ENCODE measurements around the gene LRRC25. TPM values are rescaled to one million over a fixed set of nuclear protein-coding genes. Genes with fewer than 3 reads are reported as not detected.

The LRRC25 gene
- total RNA-seq, 3 donors from 2014 or later (not counting 1 experiment from before 2014, with no cell fraction given): 3.9 to 28.2 (median 12.0) TPM

GRCh38 chr19:18442941-18443340 lies 45.5 kb upstream of the LRRC25 start:
- WGBS (ENCODE audit: insufficient coverage): over 99% methylated on average over 12 of the region's 12 CpGs
- Histone ChIP-seq H3K4me1 (ENCODE audit: control insufficient read depth, insufficient read depth, low read length) (peaks cover 20% of the 10 kb centered on the region), H3K36me3 (ENCODE audit: control insufficient read depth, insufficient read depth, low read length) (peaks cover 37% of the 10 kb centered on the region), H3K4me3 (ENCODE audit: low read length) (no peak overlapping the region), H3K9me3 (ENCODE audit: control insufficient read depth, insufficient read depth, low read length) (peaks cover 8% of the 10 kb centered on the region), H3K27me3 (ENCODE audit: control insufficient read depth, insufficient read depth, low read length) (no peaks in the 10 kb centered on the region), H3K27ac (ENCODE audit: low read length) (no peak overlapping the region)
- peaks cover 15 to 42% of the 10 kb centered on the region in 2 donors for H3K4me1 Mint-ChIP-seq
- TF ChIP-seq CTCF (IDR thresholded peaks at IDR 0.05): no peak
- ATAC-seq (no peak), DNase-seq (no peak)
- intact Hi-C loops (cut with micrococcal nuclease): no loop called here
- no peak overlapping the region for H3K4me3 Mint-ChIP-seq
- H3K36me3 Mint-ChIP-seq: no peaks in the 10 kb centered on the region
- peaks cover 4% of the 10 kb centered on the region in 2 donors for H3K9me3 Mint-ChIP-seq
- no peaks in the 10 kb centered on the region for H3K27me3 Mint-ChIP-seq (ENCODE audit: low read depth in 2 of 2)
- peak overlapping the region; percentile 85 to 98 for H3K27ac Mint-ChIP-seq

GRCh38 chr19:18441804-18442788 lies 44.7 kb upstream of the LRRC25 start:
- H3K4me3 Mint-ChIP-seq: peak overlapping the region; percentile 45
- no peaks in the 10 kb centered on the region for H3K27me3 ChIP-seq (ENCODE audit: control insufficient read depth, insufficient read depth, low read length)
- peak; percentile 12 to 33 (median 29) for ATAC-seq
- peaks cover 4% of the 10 kb centered on the region in 2 donors for H3K9me3 Mint-ChIP-seq
- H3K36me3 Mint-ChIP-seq: no peaks in the 10 kb centered on the region
- peaks cover 26% of the 10 kb centered on the region for H3K4me1 ChIP-seq (ENCODE audit: control insufficient read depth, insufficient read depth, low read length)
- peak overlapping the region; percentile 71 for H3K27ac ChIP-seq (ENCODE audit: low read length)
- H3K4me3 ChIP-seq (ENCODE audit: low read length): no peak overlapping the region
- H3K27ac Mint-ChIP-seq: peak overlapping the region; percentile 85 to 98
- H3K9me3 ChIP-seq (ENCODE audit: control insufficient read depth, insufficient read depth, low read length): peaks cover 8% of the 10 kb centered on the region
- intact Hi-C loops (cut with micrococcal nuclease): no loop called here
- peaks cover 15 to 47% of the 10 kb centered on the region in 2 donors for H3K4me1 Mint-ChIP-seq
- TF ChIP-seq CTCF (IDR thresholded peaks at IDR 0.05): no peak
- H3K27me3 Mint-ChIP-seq (ENCODE audit: low read depth in 2 of 2): no peaks in the 10 kb centered on the region
- WGBS (ENCODE audit: insufficient coverage): 58% methylated on average over 5 of the region's 5 CpGs
- DNase-seq: peak in 1 of 2 donors; percentile 69
- H3K36me3 ChIP-seq (ENCODE audit: control insufficient read depth, insufficient read depth, low read length): peaks cover 33% of the 10 kb centered on the region

- 95% methylated on average over 23 of the region's 23 CpGs for WGBS (ENCODE audit: insufficient coverage)
- no peak overlapping the region for H3K4me3 ChIP-seq (ENCODE audit: low read length)
- Mint-ChIP-seq H3K4me1 (peaks cover 15 to 51% of the 10 kb centered on the region in 2 donors), H3K27ac (peak overlapping the region; percentile 77 to 98), H3K27me3 (ENCODE audit: low read depth in 2 of 2) (no peaks in the 10 kb centered on the region), H3K4me3 (peak overlapping the region; percentile 14), H3K9me3 (peaks cover 4% of the 10 kb centered on the region in 2 donors), H3K36me3 (no peaks in the 10 kb centered on the region)
- ATAC-seq (peak; percentile 1 to 7 (median 6)), DNase-seq (no peak)
- intact Hi-C loops (cut with micrococcal nuclease): no loop called here
- no peaks in the 10 kb centered on the region for H3K27me3 ChIP-seq (ENCODE audit: control insufficient read depth, insufficient read depth, low read length)
- peaks cover 25% of the 10 kb centered on the region for H3K36me3 ChIP-seq (ENCODE audit: control insufficient read depth, insufficient read depth, low read length)
- peaks cover 35% of the 10 kb centered on the region for H3K4me1 ChIP-seq (ENCODE audit: control insufficient read depth, insufficient read depth, low read length)
- H3K9me3 ChIP-seq (ENCODE audit: control insufficient read depth, insufficient read depth, low read length): peaks cover 8% of the 10 kb centered on the region
- no peak for TF ChIP-seq CTCF (IDR thresholded peaks at IDR 0.05)
- peak overlapping the region; percentile 71 for H3K27ac ChIP-seq (ENCODE audit: low read length)
Observed at GRCh38 chr19:18440936-18441803, 43.7 kb upstream of the LRRC25 start.

Measured in natural killer cell (primary cell).